SJSA1 (cell line): ENCODE measurements around the gene INPP5A. TPM values are rescaled to one million over a fixed set of nuclear protein-coding genes. Genes with fewer than 3 reads are reported as not detected.

Source experiments
- DNase-seq, 2 experiments: peaks; one replicate each; pipeline ENCODE4 v3.0.0-alpha.2; 2015 to 2020; ENCODE audit warnings: low spot score in 2 of 2, low read depth in 1 of 2
- H3K27ac ChIP-seq: fragments of 250-450 bp; sonication (Bioruptor Pico); 2 replicates; pipeline ENCODE4 v1.5.1; 2020; ENCODE audit warnings: mild to moderate bottlenecking, moderate library complexity
- H3K27me3 ChIP-seq: fragments of 250-450 bp; sonication (Bioruptor Pico); replicated peaks from 2 replicates; pipeline ENCODE4 v1.5.1; 2020; ENCODE audit warnings: mild to moderate bottlenecking, moderate library complexity
- H3K36me3 ChIP-seq: fragments of 250-450 bp; sonication (Bioruptor Pico); 2 replicates; pipeline ENCODE4 v1.5.1; 2020; ENCODE audit warnings: mild to moderate bottlenecking
- H3K4me1 ChIP-seq: fragments of 250-450 bp; sonication (Bioruptor Pico); replicated peaks from 2 replicates; pipeline ENCODE4 v1.6.1; 2021; ENCODE audit warnings: mild to moderate bottlenecking
- H3K4me3 ChIP-seq: fragments of 250-450 bp; sonication (Bioruptor Pico); 2 replicates; pipeline ENCODE4 v1.5.1; 2020; ENCODE audit warnings: mild to moderate bottlenecking
- H3K9me3 ChIP-seq: fragments of 250-450 bp; sonication (Bioruptor Pico); replicated peaks from 2 replicates; pipeline ENCODE4 v1.5.1; 2020; ENCODE audit warnings: mild to moderate bottlenecking
- total RNA-seq: library from RNA; depleted of rRNA; stranded (reverse); fragments of >200 nt; shearing (Covaris generic); gene quantifications from 2 replicates; pipeline ENCODE4 v1.2.3, GENCODE V29; 2014

INPP5A gene
- total RNA-seq, 1 experiment from 2014 or later: 56.8 TPM

DNA sequence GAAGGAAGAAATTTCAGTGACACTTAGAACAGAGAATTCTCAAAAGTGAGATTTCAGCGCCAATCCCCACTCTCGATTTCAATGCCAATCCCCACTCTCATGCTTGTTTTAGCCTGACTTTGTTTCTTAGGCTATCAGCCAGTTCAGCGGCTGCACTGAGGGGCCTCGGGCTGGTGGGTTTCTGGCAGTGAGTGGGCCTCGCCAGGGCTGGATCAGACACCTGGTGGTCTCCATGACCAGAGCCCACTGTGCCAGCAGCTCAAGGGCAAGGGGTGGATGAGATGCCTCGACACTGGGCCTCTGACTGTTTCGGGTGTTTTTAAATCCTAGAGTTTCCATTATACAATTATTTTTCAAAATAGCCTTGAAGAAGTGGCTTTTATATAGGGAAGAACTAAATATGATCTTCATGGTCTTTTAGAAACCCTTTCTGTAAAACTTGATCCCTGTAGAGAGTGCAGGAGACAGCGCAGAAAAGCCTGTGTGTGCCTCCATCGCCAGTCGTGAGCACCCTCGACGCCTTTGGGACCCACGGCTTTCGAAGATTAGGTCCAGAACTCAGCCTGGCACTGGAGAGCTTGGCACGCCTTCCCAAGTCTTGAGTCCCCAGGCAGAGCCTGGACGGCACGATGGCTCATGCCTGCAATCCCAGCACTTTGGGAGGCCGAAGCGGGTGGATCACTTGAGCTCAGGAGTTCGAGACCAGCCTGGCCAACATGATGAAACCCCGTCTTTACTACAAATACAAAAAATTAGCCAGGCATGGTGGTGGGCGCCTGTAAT lies 76.2 kb downstream of the INPP5A start:
- Histone ChIP-seq H3K4me1 (no peaks in the 10 kb centered on the region), H3K9me3 (no peaks in the 10 kb centered on the region), H3K36me3 (no peaks in the 10 kb centered on the region), H3K27ac (no peak overlapping the region), H3K27me3 (no peaks in the 10 kb centered on the region), H3K4me3 (no peak overlapping the region)
- no peak for DNase-seq

DNA sequence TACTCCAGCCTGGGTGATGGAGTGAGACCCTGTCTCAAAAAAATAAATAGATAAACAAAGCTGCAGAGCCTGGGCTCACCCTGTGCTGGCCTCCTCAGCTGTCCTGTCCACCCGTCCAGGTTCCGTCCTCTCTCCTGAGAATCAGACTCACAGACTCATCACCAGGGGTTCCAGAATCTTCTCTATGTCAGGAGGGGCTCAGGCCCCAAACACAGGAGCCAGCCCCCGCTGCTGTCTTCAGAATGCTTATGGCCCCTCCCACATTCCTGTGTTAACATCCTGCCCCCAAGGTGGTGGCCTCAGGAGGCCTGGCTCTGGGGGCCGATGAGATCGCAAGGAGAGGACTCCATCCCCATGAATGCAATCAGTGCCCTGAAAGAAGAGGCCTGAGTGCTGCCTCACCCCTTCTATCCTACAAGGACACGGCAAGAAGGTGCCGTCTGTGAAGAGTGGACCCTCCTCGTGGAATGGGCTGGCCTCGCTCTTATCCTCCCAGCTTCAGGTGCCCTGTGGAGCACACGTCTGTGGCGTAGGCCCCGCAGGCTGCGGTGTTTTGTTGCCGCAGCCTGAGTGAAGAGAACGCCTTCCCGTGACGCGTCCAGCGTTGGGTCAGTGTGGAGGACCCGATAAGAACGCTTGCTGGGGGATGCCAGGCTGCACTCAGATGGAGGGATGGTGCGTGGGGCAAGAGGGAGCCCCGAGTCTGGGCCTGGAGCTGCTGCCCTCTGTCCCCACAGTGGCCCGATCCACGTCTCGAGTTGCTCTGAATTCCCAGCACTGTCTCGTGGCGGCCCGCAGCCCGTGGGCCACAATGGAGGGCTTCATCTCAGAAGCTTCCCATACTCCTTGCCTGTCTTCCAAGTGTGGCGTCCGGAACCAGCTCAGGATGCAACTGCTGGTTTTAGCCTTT lies 77.1 kb downstream of the INPP5A start:
- Histone ChIP-seq H3K27ac (no peak overlapping the region), H3K4me3 (no peak overlapping the region), H3K4me1 (no peaks in the 10 kb centered on the region), H3K27me3 (no peaks in the 10 kb centered on the region), H3K36me3 (no peaks in the 10 kb centered on the region), H3K9me3 (no peaks in the 10 kb centered on the region)
- DNase-seq: peak in 1 of 2 experiments; percentile 36

DNA sequence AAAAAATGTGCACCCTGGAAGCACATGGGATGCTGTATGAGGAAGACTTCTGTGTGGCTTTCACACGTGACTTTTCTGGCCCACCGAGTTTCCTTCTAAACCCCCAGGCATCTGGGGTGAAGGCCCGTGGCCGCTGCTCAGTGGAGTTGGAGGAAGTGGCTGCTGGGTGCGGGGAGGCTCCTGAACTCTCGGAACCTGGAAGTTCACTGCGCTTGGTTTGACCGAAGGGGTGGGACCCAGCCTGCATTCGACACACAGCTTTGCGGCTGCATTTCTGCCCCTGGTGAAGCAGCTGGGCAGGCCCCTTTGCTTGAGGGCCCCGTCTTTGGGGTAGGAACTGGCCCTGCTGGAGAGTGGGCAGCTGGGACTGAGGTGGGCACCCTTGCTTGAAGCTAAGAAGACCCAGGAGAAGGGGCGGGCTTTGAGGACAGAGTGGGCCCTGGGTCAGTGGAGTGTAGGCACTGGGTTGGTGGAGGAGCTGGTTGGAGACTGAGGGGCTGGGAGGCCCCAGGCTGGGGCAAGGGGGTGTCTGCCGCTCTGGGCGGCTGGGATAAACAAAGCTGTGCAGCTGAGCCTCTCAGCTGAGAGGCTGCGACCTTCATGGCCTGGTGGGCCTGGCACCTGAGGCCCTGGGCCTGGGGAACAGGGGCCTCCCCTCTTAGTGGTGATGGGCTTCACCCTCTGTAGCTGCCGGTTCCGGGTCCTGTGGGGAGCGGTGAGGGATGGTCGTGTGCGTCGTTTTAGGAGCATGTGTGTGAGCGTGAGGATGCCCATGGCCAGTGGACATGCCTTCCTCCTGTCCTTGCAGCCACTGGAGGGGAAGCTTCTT lies 78.0 kb downstream of the INPP5A start:
- DNase-seq: peak in 1 of 2 experiments; percentile 36
- Histone ChIP-seq H3K27ac (no peak overlapping the region), H3K9me3 (no peaks in the 10 kb centered on the region)

DNA sequence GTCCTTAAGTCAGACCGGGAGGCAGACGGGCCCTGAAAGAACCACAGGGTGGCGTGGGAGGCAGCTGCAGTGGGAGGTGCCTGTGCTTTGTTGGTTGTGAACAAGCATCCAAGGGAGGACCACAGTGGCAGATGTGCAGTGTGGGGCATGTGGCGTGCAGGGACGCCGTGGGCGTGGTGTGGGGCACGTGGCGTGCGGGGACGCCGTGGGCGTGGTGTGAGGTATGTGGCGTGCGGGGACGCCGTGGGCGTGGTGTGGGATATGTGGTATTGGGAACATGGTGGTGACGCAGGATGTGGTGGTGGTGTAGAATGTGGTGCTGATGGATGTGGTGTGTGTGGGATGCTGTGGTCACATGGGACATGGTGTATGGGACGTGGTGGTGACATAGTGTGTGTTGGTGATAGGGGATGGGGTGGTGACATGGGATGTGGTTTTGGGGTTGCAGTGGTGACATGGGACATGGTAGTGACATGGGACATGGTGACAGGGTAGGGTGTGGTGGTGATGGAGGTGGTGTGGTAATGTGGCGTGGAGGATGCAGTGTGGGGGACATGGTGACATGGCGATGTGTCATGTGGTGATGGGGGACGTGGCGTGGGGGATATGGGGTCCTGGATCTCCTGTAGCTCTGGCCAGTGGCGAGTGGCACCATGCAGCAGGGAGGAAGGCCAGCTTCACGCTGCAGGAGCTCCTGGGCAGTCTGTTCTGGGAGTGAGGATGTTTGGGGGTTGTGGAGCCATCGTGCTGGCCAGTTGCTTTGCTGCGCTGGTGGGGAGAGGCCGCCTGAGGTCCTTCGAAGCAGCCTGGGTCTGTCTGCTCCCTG lies 78.8 kb downstream of the INPP5A start:
- no peaks in the 10 kb centered on the region for H3K27me3 ChIP-seq
- H3K4me1 ChIP-seq: no peaks in the 10 kb centered on the region
- no peaks in the 10 kb centered on the region for H3K36me3 ChIP-seq
- no peak overlapping the region for H3K4me3 ChIP-seq
- DNase-seq: peak in 1 of 2 experiments; percentile 43
- H3K27ac ChIP-seq: no peak overlapping the region
- peaks cover 6% of the 10 kb centered on the region for H3K9me3 ChIP-seq

More for the DNA sequence above, 78.0 kb downstream of the INPP5A start:
- no peaks in the 10 kb centered on the region for H3K4me1 ChIP-seq
- no peaks in the 10 kb centered on the region for H3K27me3 ChIP-seq
- H3K36me3 ChIP-seq: no peaks in the 10 kb centered on the region
- no peak overlapping the region for H3K4me3 ChIP-seq

DNA sequence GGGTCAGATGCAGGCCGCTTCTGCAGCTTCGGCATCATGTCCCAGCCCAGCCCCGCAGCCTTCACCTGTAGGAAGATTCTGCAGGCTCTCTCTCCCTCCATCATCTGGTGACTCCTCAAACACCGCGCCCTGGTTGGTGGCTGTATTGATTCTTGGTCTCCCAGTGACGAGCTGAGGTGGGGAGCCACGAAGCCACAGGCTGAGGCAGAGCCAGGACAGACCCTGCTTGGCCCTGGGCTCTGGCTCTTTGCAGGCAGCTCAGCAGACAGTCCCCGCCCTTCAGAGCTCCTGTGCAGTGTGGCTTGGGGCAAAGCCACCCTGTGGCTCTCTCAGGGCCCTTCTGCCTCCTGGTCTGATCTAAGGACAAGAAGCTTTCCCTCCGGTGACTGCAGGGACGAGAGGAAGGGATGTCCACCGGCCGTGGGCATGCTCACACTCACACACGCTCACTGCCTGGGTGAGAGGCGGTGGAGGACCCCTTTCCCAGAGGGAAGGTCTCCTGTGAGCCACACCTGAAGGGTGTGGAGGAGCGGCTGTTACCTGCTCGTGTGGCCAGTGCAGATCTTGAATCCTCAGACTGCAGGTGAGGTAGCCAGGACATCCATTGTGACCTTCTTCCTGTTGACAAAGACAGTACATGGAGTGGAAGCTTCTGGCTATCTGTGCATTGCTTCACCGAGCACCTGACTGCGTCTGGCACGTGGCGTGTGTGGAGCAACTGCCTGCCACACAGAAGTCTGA lies 79.6 kb downstream of the INPP5A start:
- H3K9me3 ChIP-seq: peaks cover 6% of the 10 kb centered on the region
- H3K27ac ChIP-seq: no peak overlapping the region
- H3K36me3 ChIP-seq: no peaks in the 10 kb centered on the region
- no peaks in the 10 kb centered on the region for H3K27me3 ChIP-seq
- H3K4me1 ChIP-seq: no peaks in the 10 kb centered on the region
- DNase-seq: peak in 1 of 2 experiments; percentile 38
- no peak overlapping the region for H3K4me3 ChIP-seq

DNA sequence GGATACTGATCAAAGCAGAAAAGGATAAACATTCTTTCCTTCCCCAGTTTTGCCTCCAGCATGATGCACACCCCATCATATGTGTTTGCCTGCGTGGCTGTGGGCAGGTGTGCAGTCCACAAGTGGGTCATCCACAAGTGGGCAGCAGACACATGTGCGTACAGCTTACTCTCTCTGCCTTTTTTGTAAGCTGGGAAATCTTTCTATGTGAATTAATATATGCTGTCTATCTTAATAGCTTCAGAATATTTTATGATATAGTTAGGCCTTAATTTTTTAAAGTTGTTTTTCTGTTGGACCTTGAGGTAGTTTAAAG lies 80.1 kb downstream of the INPP5A start:
- Histone ChIP-seq H3K27me3 (no peaks in the 10 kb centered on the region), H3K4me3 (no peak overlapping the region), H3K4me1 (no peaks in the 10 kb centered on the region), H3K36me3 (no peaks in the 10 kb centered on the region), H3K9me3 (peaks cover 6% of the 10 kb centered on the region), H3K27ac (no peak overlapping the region)
- DNase-seq: no peak

DNA sequence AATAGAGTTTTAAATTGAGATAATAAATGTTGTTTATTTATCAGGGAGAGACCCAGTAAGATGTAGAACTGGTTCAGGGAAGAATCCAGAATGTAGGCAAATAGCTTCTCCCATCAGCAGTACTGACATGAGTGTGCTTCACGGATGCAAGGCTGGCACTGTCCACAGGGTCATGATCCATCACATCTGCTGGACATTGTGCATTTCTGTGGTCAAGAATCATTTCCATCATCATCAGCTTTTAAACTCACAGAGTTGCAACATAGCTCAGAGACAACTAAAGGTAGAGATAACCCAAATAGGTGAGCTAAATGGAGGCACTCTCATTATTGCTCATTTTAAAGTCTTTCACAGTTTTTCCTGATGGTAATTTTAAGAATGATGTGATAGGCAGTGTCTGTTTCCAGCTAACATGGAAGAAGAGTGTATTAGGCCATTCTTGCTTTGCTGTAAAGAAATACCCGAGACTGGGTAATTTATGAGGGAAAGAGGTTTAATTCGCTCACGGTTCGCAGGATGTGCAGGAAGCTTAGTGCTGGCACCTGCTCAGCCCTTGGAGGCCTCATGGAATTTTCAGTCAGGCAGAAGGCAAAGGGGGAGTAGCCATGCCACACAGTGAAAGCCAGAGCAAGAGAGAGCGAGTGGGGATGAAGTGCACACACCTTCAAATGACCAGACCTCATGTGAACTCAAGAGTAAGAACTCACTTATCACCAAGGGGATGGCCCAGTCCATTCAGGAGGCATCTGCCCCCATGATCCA lies 80.8 kb downstream of the INPP5A start:
- Histone ChIP-seq H3K9me3 (peaks cover 6% of the 10 kb centered on the region), H3K36me3 (no peaks in the 10 kb centered on the region), H3K4me3 (no peak overlapping the region), H3K27ac (no peak overlapping the region), H3K27me3 (no peaks in the 10 kb centered on the region), H3K4me1 (no peaks in the 10 kb centered on the region)
- no peak for DNase-seq

DNA sequence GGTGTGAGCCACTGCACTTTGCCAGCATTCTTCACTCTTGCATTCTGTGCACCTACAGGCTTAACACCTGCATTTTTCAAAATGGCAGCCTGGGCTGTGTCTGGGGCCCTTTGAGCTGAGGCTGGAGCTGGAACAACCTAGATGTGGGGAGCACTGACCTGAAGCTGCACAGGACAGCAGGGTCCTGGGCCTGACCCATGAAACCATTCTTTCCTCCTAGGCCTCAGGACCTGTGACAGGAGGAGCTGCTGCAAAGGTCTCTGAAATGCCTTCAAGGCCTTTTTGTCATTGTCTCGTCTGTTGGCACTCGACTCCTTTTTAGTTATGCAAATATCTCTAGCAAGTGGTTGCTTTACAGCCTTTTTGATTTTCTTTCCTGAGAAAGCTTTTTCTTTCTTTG lies 82.3 kb downstream of the INPP5A start:
- H3K4me3 ChIP-seq: no peak overlapping the region
- no peaks in the 10 kb centered on the region for H3K36me3 ChIP-seq
- no peak overlapping the region for H3K27ac ChIP-seq
- H3K9me3 ChIP-seq: peaks cover 6% of the 10 kb centered on the region
- H3K4me1 ChIP-seq: no peaks in the 10 kb centered on the region
- no peaks in the 10 kb centered on the region for H3K27me3 ChIP-seq
- DNase-seq: no peak

DNA sequence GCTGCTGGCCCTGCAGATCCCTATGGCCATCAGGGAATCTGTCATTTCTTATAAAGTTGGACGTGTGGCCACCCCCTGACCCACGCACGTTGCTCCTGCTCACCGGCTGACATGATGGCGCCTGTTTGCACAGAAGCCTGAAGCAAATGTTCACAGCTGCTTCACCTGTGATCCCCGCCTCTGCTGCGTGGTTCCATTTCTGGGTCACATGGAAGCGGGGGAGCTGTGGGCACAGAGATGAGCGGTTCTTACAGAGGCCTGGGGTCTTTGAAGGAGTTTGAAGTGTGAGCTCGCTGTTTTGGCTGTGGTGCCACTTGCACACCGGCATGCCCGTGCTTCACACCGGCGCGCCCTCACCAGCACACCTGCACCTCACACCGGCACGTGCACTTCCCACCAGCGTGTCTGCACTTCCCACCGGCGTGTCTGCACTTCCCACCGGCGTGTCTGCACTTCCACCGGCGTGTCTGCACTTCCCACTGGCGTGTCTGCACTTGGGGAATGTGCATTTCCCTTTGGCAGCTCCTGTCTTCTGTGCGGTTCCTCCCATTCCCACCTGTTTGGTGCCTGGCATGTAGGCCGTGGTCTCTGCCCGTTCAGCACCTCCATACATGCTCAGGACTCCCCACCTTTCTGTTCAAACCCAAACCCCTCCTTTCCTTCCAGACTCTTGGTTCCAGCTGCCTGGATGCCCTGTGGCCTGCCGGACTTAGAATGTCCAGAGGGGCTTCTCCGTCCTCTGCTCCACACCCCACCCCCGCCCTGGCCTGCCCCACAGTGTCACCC lies 86.7 kb downstream of the INPP5A start:
- DNase-seq: no peak
- Histone ChIP-seq H3K27me3 (no peaks in the 10 kb centered on the region), H3K9me3 (peaks cover 6% of the 10 kb centered on the region), H3K36me3 (no peaks in the 10 kb centered on the region), H3K4me3 (no peak overlapping the region), H3K4me1 (no peaks in the 10 kb centered on the region), H3K27ac (no peak overlapping the region)

DNA sequence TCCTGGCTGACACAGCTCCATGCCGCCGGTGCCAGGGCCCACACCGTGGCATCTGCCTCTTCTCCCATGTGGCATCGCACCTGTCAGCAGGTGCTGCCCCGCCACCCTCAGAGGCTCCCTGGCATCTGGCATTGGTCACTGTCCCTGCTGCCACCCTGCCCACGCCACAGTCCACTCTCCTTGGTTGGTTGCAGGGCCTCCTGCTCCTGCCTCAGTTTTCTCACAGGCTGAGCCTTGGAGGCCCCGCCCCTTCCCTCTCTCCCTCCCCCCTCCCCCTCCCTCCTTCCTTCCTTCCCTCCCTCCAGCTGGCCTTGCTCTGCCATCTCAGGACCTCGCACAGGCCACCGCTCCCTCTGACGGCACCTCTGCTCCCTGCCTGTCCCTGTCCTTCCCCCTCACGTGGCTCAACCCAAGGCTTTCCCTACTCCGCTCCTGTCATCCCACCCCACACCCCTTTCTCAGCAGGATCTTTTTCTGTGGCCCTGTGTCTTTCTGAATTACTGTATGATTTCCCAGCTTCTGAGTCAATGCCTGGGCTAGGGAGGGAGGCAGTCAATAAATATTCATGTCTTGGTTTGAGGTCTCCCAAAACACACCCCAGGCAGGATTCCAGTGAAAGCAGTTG lies 87.4 kb downstream of the INPP5A start:
- Histone ChIP-seq H3K4me1 (no peaks in the 10 kb centered on the region), H3K27ac (no peak overlapping the region), H3K27me3 (no peaks in the 10 kb centered on the region), H3K36me3 (no peaks in the 10 kb centered on the region), H3K4me3 (no peak overlapping the region), H3K9me3 (peaks cover 6% of the 10 kb centered on the region)
- DNase-seq: no peak

DNA sequence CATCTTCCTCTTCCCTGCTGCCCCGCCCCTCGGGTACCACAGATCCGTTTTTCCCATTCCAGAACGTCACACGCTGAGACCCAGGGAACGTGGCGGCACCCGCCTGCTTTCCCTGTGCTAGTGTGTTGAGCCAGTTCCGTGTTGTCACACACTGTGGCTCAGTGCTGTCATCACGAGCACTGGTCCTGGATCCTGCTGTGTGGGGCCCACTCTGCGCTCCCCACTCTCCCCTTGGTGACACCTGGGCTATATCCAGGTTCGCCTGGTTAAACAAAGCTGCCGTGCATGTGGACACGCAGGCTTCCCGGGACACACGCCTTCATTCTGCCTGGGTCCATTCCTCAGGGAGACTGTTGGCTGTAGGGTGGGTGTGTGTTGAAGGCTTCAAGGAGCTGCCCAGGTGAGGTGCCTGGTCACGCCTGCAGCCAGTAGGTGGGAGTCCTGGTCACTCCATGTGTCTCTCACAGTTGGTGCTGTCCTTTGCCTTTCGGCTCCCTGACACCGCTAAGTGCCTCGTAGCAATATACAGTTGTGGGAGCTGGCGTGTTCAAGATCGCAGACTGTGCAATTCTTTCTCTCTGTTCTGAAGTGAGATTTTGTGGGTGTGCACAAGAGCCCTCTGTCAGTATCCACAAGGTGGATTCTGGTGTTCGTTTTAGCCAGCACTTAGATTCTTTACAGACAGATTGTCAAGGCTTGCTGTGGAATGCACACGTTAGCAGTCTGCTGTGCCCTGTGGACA lies 88.6 kb downstream of the INPP5A start:
- no peak for DNase-seq
- no peaks in the 10 kb centered on the region for H3K36me3 ChIP-seq
- no peak overlapping the region for H3K27ac ChIP-seq
- no peaks in the 10 kb centered on the region for H3K27me3 ChIP-seq
- no peak overlapping the region for H3K4me3 ChIP-seq
- H3K4me1 ChIP-seq: no peaks in the 10 kb centered on the region
- peaks cover 2% of the 10 kb centered on the region for H3K9me3 ChIP-seq
